HG03460 (cell line): ENCODE results near the gene TOP3A.

Experiments used
- ATAC-seq: cut with Tn5 transposase; IDR thresholded peaks from one replicate; pipeline ENCODE4 v1.9.1; 2021; ENCODE audit not compliant: unreplicated experiment

The TOP3A gene

GRCh38 chr17:18235743-18236256 lies 79.0 kb downstream of the TOP3A start:
- ATAC-seq: no peak

GRCh38 chr17:18234853-18235380 lies 79.9 kb downstream of the TOP3A start:
- ATAC-seq: no peak

- ATAC-seq: no peak
Measured at GRCh38 chr17:18233803-18234518, 80.8 kb downstream of the TOP3A start.

DNA sequence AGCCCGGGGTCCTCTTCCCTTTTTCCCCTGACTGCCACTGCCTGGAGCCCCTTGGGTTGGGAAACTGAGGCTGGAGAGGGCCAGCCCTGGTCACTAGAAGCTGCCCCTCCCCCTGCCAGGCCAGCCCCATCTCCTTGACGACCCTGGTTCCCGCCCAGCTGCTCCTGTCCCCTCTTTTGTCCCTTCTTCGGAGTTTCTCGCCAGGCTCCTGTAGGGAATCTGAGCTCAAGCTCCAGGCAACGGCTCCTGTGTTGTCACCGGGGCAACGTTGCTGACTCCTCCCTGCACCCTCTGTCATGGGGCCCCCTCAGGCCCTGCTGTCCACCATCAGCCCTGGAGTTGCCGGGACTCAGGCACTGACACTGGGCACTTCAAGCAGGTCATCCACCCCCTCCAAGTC lies 83.6 kb downstream of the TOP3A start:
- ATAC-seq: no peak

DNA sequence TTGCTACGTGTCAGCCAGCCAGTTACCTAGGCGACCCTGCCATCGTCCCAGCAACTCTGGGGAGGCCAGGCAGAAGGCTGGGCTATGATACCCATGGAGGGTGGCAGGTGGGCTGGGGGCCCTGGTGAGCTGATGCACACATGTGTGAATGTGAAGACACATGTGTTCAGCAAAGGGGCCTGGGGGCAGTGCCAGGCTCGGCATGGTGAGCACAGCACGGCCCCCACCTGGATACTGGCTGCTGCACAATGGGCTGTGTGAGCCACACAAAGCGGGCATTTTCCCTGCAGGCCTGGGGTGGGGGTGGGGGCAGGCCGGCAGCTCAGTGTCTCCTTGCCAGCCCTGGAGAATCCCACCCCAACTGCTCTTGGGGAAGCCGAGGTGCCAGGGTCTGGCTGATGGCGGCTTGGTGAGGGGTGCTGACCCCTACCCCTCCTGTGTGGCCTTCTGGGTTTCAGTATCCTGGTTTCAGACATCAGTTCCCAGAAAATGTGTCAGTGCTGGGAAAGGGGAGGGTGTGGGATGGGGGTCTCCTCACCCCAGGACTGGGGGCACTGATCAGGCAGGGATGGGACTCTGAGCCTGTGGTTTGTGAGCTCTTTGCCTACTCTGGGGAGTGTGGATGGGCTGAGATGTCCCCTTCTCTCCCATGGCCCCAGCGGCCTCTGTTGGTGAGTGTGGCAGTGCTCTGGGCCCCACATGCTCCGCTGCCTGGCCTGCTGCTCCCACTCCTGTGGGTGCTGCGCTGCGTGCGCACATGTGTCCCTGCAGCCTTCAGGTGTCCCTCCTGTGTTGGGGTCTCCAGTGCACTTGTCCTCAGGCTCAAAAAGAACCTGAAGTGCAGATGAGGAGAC lies 84.3 kb downstream of the TOP3A start:
- no peak for ATAC-seq

GRCh38 chr17:18229771-18230170 lies 85.0 kb downstream of the TOP3A start:
- ATAC-seq: no peak

- no peak for ATAC-seq
Measured at GRCh38 chr17:18229254-18229653, 85.5 kb downstream of the TOP3A start.

DNA sequence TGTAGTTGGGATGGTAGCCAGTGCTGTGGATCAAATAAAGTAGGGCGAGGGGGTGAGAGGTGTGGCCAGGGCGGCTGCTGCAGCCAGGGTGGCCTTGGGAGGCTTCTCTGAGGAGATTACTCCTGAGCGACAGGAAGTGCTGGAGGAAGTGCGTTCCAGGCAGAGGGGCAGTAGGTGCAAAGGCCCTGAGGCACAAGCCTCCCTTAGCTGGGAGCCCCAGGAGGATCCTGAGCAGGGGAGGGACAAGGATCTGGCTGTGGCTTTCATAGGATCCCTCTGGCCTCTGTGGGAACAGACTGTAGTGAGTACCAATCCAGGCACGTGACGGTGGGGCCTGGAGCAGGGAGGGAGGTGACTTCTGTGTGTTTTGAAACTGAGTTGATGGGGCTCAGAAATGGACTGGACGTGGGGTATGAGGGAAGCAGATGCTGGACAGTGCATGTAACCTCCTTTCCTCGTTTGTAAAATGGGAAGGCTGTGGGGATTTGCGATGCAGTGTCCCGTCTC lies 86.6 kb downstream of the TOP3A start:
- ATAC-seq: no peak

DNA sequence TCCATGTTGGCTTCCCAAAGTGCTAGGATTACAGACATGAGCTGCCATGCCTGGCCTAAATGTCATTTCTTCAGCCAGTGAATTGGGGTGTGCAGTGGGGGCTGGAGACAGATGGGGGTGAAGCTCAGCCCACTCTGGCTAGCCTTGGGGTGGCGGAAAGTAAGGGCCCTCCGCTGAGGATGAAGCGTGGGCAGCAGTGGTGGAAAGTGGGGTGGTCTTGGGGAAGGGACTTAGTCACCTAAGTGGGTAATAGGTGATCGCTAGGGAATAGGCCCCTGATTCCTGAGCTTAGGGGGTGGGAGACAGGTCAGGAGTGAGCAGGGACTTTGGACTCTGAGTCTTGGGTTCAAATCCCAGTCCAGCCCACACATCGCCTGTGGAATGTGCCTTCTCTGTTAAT lies 87.2 kb downstream of the TOP3A start:
- ATAC-seq: no peak

DNA sequence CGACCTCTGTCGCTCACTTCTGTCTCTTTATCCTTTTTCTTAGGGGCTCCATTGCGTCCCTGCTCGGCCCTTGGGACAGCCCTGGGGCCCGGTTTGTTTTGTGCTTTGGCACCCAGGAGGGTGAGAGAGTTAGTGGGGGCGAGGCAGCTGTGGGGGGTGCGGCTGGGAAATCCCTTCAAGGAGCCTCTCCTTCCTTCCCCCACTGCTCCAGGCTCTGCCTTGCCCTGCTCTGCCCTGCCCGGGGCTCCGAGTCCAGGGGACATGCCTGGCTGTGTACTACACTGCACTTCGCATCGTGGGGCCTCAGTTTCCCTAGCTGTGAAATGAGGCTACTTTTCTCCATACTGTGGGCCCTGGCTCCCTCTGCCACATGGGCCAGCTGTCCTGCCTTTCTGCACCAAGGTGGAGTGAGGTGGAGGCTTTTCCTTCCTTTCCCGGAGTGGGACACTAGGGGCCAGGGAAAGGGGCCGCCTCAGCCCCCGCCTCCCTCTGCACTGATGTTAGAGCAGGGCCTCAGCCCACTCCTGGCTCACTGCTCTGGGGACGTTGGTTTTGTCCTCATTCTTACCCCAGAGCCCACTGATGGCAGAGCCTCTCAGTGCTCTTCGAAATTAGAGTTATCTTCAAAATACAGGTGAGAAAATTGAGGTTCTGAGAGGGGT lies 88.4 kb downstream of the TOP3A start:
- ATAC-seq: no peak

DNA sequence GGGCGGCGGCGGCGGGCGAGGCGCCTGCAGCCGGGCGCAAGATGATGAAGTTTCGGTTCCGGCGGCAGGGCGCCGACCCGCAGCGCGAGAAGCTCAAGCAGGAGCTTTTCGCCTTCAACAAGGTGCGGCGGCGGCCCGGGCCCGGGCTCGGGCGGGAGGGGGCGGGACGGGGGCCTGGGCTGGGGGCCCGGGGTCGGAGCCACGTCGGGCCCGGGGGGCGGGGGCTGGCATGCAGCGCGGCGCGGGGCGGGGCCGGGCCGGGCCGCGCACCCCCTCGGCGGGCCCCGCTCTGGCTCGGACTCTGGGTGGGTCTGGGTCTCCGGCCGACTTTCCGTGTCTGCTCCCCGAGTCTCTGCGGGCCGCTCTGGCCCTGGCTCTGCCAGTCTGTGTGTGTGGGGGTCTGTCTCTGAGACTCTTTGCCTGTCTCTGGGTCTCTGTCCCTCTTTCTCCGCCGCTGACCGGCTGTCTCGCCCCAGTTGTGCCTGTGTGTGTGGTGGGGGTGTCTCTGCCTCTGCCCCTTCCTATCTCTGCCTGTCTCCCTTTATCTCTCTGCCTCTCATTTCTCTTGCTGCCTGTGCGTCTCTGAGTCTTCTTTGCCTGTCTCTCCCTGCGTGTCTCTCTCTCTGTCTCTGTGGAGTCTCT lies 89.0 kb downstream of the TOP3A start:
- peak; percentile 9 for ATAC-seq

GRCh38 chr17:18225121-18225641 lies 89.6 kb downstream of the TOP3A start, which contains the start of gene LLGL1:
LLGL1 (plus strand) TSS chr17:18225635; CDS start chr17:18225683, 48 bp downstream.
- ATAC-seq: peak; percentile 82

GRCh38 chr17:18224387-18225120 lies 90.2 kb downstream of the TOP3A start:
- no peak for ATAC-seq

- ATAC-seq: no peak
Measured at GRCh38 chr17:18224053-18224386, 90.8 kb downstream of the TOP3A start.
